ENCODE data around the gene ITPA.

The ITPA gene

GRCh38 chr20:3209257-3209945 is at the start of gene ITPA:
Gene ITPA (plus strand): TSS chr20:3209498. CDS start chr20:3209552, 54 bp downstream.
- DNase-seq: peak in 41 of 56 donors; percentile 20 to 72 (median 42)

DNA sequence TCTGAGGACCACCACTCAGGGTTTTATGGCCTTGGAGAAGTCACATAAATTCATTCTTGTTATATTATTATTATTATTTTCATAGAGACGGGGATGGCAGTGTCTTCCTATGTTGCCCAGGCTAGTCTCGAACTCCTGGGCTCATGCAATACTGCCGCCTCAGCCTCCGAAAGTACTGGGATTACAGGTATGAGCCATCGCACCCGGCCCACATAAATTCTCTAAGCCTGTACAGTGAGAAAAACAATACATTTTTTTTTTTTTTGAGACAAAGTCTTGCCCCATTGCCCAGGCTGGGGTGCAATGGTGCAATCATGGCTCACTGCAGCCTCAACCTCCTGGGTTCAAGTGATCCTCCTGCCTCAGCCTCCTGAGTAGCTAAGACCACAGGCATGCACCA is 48.9 kb upstream of the ITPA start:
- no peak for DNase-seq

GRCh38 chr20:3161316-3162079 is 47.8 kb upstream of the ITPA start:
- no peak for DNase-seq

GRCh38 chr20:3162080-3162611 is 47.2 kb upstream of the ITPA start:
- peak in 5 of 56 donors; percentile 14 to 42 (median 15) for DNase-seq

GRCh38 chr20:3163099-3164042 is 45.9 kb upstream of the ITPA start:
- DNase-seq: peak in 1 of 56 donors; percentile 21

GRCh38 chr20:3164043-3164762 is 45.1 kb upstream of the ITPA start:
- no peak for DNase-seq

GRCh38 chr20:3164763-3165410 is 44.4 kb upstream of the ITPA start:
- no peak for DNase-seq

GRCh38 chr20:3165473-3166337 is 43.6 kb upstream of the ITPA start:
- DNase-seq: peak in 5 of 56 donors; percentile 20 to 46 (median 30)

GRCh38 chr20:3166338-3166912 is 42.9 kb upstream of the ITPA start:
- DNase-seq: no peak

DNA sequence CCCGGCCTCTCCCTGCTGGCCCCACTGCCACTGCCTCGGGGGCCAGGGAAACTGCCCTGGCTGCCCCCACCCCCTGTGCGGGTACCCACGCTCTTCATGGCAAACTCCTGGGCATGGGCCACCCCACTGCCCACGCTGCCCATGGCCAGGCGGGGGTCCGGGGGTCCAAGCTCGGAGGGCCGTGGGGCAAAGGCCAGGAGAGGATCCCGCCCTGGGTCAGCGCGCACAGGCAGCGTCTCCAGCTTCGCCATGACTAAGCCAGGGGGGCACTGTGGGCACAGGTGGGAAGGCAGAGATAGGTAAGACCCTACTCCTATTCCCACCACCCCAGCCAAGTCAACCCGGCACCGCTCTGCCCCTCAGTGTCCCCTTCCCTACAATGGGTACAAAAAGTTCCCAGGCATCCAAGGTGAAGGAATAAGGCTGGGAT is 42.4 kb upstream of the ITPA start:
- DNase-seq: no peak

GRCh38 chr20:3167738-3168078 is 41.6 kb upstream of the ITPA start:
- no peak for DNase-seq

DNA sequence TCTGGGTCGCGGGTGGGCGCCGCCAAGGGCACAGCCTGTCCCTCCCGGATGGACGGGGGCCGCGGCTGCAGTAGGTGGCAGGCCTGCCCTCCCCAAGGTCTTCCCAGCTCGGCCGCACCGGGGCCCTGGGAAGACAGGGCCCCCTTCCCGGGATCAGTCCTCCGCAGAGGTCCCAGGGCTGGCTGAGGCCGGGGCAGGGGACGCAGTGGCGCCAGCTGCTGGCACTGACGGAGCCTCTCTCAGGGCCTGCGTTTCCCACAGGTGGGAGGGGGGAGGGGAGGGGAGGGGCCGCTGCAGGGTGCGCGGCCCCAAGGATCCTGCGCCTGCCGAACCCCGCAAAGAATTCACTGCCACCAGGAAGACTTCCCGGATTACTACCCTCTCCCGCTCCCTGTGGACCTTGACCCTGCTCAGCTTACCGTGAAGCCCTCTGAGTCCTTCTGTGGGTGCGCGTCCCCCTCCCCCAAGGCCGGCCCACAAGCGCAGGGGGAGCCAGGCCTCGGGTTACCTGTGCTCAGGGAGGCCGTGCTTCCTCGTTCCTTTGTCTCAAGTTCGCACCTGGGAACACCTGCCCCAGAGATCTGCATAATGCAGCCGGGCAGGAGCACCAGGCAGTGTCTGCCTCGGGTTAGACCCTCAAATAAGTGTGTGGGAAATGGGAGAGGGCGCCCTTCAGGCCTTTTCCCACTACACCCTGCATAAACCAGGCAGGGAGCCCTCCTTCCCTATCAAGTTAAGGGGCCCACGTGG is 41.0 kb upstream of the ITPA start:
- no peak for DNase-seq

DNA sequence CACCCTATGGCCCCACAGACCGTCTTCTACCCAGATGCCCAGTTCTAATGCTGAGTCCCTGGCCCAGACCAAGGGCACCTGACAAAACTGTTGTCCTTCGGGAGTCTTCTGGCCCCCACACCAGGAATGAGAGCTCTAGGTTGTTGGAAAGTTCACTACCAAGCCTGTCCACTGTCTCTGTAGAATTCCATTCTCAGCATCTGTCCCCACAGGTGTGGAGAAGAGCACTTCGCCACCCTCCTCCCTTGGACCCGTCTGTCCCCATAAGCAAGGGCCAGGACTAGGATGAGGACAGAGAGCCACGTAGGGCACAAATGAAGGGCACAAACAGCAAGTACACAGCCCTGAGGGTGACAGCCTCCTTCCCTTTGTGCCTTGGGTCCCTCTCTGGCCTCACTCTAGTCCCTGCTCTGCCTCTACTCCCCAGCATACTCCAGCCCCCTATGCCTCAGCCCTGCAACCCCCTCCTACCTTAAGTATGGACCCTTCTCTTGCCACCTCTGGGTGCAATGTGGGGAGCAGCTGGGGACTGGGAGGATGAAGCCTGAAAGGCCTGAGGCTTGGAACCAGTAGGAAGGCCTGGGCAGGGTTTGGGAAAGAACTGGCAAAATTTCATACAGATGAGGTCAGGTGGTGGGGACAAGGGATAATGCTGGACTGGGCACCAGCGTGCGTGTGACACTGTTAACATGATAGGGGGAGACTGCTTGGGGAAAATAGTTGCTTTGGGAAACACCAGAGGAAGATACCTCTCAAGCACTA is 40.3 kb upstream of the ITPA start:
- no peak for DNase-seq

DNA sequence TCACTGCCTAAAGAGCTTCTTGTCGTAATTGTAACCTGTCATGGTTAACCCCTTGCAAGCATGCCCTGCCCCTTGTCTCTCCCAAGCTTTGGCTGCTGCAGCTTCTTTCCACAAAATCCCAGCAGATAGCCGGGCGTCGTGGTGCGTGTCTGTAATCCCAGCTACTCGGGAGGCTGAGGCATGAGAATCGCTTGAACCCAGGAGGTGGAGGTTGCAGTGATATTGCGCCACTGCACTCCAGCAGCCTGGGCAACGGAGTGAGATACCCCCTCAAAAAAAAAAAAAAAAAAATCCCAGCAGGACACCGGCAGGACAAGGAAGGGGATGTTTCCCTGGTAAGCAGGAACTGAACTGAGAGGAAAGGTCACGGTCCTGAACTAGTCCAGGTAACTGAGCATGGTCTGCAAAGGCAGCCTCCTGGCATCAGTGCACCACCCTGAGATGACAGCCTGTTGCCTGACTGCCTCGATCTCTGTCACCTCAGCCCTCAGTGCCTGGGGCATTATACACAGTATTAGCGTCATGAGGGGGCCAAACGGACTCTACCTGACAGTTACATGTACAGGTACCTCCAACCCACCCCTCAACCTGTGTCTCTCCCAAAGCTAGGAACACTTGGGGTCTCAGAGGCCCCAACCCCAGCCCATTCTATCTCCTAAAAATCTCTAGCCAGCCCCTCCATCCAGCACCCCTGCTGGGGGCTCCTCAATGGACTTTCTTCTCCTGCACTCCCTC is 37.7 kb upstream of the ITPA start:
- no peak for DNase-seq

- no peak for DNase-seq
Measured at GRCh38 chr20:3172126-3172932, 37.0 kb upstream of the ITPA start.
